NCI-H1436 (cell line): ENCODE results near the gene FAM184A.
"Not testable (repeated sequence)": the region's sequence is repeated elsewhere in the genome, so short reads cannot be mapped to it uniquely, and the experiment has no call there.

Experiments
- DNase-seq: peaks from one replicate; lab custom pipeline; 2025; lab: John Stamatoyannopoulos, UW

The FAM184A gene

GRCh38 chr6:119100115-119100514 lies 21.7 kb upstream of the FAM184A start:
- DNase-seq: no peak

DNA sequence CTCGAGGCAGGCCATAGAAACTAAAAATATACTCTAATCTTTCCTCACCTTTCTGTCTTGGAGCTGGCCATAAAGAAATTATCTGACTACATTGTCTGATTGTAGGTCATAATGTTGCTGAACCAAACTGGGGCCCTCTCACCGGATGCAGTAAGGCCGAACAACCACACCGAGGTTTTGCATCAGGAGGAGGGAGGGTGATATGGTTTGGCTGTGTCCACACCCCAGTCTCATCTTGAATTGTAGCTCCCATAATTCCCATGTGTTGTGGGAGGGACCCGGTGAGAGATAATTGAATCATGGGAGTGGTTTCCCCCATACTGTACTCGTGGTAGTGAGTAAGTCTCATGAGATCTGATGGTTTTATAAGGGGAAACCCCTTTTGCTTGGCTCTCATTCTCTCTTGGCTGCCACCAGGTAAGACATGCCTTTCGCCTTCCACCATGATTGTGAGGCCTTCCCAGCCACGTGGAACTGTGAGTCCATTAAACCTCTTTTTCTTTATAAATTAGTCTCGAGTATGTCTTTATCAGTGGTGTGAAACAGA lies 19.4 kb upstream of the FAM184A start:
- not testable (repeated sequence) for DNase-seq

- no peak for DNase-seq
Observed at GRCh38 chr6:119096721-119097565, 18.5 kb upstream of the FAM184A start.

DNA sequence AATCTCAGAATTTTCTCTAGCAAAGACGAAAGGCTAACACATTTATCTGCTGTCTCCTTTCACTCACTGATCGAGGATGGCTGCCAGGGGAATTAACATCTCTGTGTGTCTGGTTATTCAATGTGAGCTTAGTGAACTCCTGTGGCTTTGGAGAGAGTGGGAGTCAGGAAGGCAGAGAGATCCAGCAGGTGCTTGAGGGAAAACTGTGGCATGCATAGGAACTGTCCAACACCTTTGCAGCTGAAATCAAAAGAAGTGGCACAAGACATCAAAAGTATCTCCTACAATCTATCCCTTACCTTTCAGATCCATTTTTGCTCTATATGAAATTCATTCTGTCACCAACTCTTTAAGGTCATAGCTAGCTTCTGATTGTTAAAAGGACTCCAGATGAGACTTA lies 11.8 kb upstream of the FAM184A start:
- DNase-seq: no peak

DNA sequence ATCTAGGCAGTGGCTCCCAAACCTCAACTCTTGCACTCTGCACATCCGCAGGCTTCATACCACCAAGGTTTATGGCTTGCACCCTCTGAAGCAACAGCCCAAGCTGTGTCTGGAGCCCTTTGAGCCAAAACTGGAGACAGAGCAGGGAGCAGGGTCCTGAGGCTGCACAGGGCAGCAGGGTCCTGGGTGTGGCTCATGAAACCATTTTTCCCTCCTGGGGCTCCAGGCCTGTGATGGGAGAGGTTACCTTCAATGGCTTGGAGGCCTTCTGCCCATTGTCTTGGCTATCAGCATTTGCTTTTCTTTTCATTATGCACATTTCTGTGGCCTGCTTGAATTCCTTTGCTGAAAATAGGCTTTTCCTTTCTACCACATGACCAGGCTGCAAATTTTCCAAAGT lies 6.3 kb upstream of the FAM184A start:
- no peak for DNase-seq

DNA sequence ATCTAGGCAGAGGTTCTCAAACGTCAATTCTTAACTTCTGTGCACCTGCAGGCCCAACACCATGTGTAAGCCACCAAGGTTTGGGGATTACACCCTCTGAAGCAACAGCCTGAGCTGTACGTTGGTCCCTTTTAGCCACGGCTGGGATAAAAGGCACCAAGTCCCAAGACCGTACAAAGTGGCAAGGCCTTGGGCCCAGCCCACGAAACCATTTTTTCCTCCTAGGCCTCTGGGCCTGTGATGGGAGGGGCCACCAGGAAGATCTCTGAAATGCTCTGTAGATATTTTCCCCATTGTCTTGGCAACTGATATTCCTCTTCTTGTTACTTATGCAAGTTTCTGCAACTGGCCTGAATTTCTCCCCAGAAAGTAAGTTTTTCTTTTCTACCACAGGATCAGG lies 4.5 kb upstream of the FAM184A start:
- no peak for DNase-seq

DNA sequence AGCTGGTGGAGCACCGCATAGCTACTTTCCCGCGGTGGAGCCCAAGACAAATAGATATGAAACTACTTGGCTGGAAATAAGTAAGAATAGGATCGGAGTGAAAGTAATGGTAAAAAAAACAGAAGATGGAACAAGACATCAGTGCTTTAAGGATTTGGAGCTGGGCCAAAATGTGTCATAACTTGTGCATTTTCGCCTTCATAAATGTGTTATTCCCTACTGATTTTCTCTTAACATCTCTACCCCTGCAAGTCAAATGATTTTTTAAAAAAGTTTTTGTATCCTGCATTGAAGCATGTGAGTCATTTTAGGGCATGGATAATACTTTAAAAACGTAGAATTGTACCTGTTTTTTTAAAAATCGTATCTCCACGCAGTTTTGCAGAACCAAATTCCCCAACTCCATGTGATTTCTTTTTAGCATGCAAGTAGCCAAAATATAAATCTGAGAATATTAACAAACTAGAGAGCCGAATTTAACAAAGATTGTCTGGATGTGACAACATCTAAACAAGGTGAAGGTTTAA lies 882 bp upstream of the FAM184A start:
- DNase-seq: no peak

DNA sequence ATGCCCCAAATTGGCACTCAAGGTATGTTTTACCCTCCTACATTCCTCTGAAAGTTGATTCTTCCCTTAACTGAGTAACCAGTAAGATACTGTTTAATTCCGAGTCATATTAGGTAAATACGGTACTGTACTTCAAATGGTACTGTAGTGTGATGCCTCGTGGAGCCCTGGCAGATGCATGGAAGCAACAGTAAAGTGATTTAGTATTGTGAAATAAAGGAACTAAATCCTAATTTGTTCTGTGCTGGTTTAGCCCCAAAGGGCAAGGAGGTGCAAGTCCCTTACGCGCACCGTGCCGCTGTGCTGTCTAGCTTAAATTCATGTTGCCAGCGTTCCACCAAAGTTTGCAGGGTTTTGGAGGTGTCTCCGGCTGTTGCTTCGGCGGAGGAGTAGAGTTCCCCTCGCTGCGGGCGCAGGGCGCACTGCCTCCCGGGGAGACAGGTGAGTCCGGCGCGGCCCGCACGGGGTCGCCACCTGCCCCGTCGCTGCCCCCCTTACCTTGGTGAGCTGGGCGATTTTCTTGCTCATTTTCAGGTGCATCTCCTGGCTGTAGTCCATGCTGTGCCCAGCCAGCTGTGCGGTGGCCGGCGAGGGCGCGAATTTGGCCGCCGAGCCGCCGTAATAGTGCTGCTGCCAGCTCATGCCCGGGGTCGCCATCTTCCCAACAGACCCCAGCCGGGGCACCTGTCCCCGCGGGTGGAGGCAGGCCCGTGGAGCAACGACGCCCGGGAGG lies 655 bp downstream of the FAM184A start:
- peak; percentile 9 for DNase-seq

- DNase-seq: no peak
Observed at GRCh38 chr6:119077391-119077642, 1.1 kb downstream of the FAM184A start.

GRCh38 chr6:119076576-119077390 lies 1.7 kb downstream of the FAM184A start:
- no peak for DNase-seq

GRCh38 chr6:119076173-119076572 lies 2.3 kb downstream of the FAM184A start:
- DNase-seq: no peak

DNA sequence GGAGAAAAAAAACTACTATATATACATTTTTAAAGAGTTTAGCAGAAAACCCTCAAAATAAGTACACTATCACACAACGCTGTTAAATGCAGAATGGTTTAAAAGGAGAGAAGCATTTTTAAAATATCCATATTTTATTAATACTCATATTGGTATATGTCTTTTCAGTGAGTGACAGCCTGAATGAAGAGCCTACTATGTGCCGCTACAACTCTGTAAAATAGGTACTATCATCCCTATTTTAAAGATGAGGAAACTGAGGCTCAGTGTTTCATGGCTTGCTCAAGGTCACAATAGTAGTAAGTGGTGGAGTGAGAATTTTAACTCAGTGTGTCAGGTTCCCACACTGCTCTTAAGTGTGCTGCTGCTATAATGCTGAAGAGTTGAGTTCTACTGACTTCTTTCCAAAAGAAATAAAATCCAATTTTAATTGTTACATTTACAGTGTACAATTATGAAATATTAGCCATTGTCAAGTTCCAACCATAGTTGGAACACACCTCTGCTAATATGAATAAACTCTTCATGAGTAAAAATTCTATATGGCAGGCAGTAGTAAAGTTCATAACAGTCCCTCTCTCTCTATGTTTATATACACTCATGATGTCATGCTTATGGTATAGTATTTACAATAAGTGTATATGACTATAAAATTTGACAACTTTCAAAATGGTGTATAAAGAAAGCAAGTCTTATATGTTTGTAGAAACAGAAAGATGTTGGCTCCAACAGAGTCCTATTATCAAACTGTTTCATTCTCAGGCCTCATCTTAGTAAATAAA lies 3.1 kb downstream of the FAM184A start:
- no peak for DNase-seq

- DNase-seq: no peak
Observed at GRCh38 chr6:119073307-119074051, 5.0 kb downstream of the FAM184A start.

DNA sequence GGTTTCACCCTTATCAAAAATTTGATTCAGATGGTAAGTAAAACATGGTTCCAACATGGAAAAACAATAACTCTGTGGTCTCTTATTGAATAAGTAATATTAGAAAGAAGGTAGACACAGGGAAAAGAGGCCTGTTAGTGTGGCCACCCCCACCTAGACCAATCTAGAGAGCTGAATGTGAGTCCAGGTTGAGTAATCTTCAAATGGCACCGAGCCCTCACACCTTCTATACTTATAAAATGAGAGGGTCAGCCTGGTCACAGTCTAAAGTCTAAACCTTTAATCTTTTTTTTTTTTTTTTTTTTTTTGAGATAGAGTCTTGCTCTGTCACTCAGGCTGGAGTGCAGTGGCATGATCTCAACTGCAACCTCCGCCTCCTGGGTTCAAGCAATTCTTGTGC lies 6.9 kb downstream of the FAM184A start:
- DNase-seq: no peak

GRCh38 chr6:119067091-119067490 lies 11.4 kb downstream of the FAM184A start:
- peak; percentile 5 for DNase-seq

GRCh38 chr6:119066517-119066916 lies 11.9 kb downstream of the FAM184A start:
- DNase-seq: no peak

- no peak for DNase-seq
Observed at GRCh38 chr6:119065955-119066354, 12.5 kb downstream of the FAM184A start.

- no peak for DNase-seq
Observed at GRCh38 chr6:119065382-119065781, 13.1 kb downstream of the FAM184A start.

DNA sequence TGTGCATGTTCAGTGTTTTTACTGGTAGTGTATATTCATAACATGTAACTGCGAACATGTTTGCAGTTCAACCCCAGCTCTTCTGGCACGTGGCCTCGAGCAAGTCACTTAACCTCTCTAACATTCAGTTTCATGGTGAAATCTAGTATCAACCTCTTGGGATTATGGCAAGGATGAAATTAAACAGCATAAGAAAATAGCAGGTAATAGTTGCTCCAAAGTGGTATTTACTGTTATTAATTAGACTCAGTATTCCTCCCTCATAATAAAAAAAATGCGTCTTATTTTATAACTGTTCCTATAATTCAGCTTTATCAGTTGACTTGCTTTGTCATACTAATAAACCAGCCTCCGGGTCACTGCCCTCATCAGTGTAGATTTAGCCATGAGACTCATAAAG lies 15.0 kb downstream of the FAM184A start:
- DNase-seq: no peak

DNA sequence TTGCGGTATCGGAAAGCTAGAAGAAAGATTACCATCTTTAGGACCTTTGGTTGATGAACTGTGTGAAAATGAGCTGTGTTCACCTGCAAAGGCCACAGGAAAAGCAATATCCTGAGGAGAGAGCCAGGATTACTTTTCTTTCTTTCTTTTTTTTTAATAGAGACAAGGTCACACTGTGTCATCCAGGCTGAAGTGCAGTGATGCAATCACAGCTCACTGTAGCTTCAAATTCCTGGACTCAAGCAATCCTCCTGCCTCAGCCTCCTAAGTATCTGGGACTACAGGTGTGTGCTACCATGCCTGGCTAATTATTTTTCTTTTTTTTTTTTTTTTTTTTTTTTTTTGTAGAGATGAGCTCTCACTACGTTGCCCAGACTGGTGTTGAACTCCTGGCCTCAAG lies 17.2 kb downstream of the FAM184A start:
- DNase-seq: no peak
